Nephron progenitor cell (in vitro differentiated cells): ENCODE measurements around the gene POLH.
A peak's percentile ranks its signal among the peaks of the same experiment; 100 is the strongest.
"Not testable (repeated sequence)": the region's sequence is repeated elsewhere in the genome, so short reads cannot be mapped to it uniquely, and the experiment has no call there.

ENCODE experiments used
- DNase-seq: peaks from one replicate; pipeline ENCODE4 v3.0.0; 2021
- H3K27ac Mint-ChIP-seq: 2 replicates; pipeline ENCODE4 v1.8.0; 2021; ENCODE audit warnings: mild to moderate bottlenecking, moderate library complexity, mixed read lengths
- H3K27me3 Mint-ChIP-seq: 2 replicates; pipeline ENCODE4 v1.8.0; 2021; ENCODE audit warnings: mild to moderate bottlenecking, low read depth, mixed read lengths; ENCODE audit not compliant: poor library complexity
- H3K36me3 Mint-ChIP-seq: 2 replicates; pipeline ENCODE4 v1.8.0; 2021; ENCODE audit warnings: low read depth, mixed read lengths
- H3K4me1 Mint-ChIP-seq: 2 replicates; pipeline ENCODE4 v1.8.0; 2021; ENCODE audit warnings: mixed read lengths
- H3K4me3 Mint-ChIP-seq: 2 replicates; pipeline ENCODE4 v1.8.0; 2021; ENCODE audit warnings: mild to moderate bottlenecking, moderate library complexity, mixed read lengths
- H3K9me3 Mint-ChIP-seq: 2 replicates; pipeline ENCODE4 v1.8.0; 2021; ENCODE audit warnings: mild to moderate bottlenecking, moderate library complexity, mixed read lengths
- TF ChIP-seq, protein P1 (sequence below): fragments of 200-600 bp; sonication (generic); IDR thresholded peaks from 2 replicates; pipeline ENCODE4 v1.5.0; 2021; ENCODE audit warnings: antibody characterized with exemption

POLH gene

DNA sequence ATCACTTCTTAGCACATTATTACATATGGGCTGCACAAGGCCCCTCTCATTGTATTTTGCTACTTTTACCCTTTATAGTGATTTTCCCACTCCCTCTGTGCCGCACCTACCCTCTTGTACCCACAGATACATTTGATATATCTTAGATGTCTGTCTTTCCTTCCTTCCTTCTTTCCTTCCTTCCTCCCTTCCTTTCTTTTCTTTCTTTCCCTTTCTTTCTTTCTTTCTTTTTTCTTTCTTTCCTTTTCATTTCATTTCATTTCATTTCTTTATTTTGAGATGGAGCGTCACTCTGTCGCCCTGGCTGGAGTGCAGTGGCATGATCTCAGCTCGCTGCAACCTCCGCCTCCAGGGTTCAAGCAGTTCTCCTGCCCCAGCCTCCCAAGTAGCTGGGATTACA, 12.2 kb downstream of the POLH start:
- Mint-ChIP-seq H3K27me3 (no peaks in the 10 kb centered on the region), H3K36me3 (peaks cover 81% of the 10 kb centered on the region), H3K4me1 (peaks cover 9% of the 10 kb centered on the region), H3K27ac (peak overlapping the region; percentile 71), H3K4me3 (no peak overlapping the region), H3K9me3 (no peaks in the 10 kb centered on the region)
- DNase-seq: no peak
- TF ChIP-seq, protein P1, sequence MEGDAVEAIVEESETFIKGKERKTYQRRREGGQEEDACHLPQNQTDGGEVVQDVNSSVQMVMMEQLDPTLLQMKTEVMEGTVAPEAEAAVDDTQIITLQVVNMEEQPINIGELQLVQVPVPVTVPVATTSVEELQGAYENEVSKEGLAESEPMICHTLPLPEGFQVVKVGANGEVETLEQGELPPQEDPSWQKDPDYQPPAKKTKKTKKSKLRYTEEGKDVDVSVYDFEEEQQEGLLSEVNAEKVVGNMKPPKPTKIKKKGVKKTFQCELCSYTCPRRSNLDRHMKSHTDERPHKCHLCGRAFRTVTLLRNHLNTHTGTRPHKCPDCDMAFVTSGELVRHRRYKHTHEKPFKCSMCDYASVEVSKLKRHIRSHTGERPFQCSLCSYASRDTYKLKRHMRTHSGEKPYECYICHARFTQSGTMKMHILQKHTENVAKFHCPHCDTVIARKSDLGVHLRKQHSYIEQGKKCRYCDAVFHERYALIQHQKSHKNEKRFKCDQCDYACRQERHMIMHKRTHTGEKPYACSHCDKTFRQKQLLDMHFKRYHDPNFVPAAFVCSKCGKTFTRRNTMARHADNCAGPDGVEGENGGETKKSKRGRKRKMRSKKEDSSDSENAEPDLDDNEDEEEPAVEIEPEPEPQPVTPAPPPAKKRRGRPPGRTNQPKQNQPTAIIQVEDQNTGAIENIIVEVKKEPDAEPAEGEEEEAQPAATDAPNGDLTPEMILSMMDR: no peak

DNA sequence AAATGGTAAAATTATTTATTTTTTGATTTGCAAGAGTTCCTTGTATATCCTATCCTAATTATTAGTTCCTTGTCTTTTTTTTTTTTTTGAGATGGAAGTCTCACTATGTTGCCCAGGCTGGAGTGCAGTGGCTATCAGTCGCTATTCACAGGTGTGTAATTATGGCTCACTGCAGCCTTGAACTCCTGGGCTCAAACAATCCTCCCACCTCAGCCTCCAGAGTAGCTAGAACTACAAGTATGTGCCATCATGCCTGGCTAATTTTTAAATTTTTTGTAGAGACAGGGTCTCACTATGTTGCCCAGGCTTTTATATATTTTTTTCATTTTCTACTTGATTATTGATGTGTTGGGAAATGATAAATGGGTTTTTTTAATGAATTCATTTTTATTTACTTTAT, 13.6 kb downstream of the POLH start:
- peaks cover 71% of the 10 kb centered on the region for H3K36me3 Mint-ChIP-seq
- not testable (repeated sequence) for H3K4me1 Mint-ChIP-seq, H3K4me3 Mint-ChIP-seq, H3K9me3 Mint-ChIP-seq, H3K27me3 Mint-ChIP-seq, DNase-seq, H3K27ac Mint-ChIP-seq

DNA sequence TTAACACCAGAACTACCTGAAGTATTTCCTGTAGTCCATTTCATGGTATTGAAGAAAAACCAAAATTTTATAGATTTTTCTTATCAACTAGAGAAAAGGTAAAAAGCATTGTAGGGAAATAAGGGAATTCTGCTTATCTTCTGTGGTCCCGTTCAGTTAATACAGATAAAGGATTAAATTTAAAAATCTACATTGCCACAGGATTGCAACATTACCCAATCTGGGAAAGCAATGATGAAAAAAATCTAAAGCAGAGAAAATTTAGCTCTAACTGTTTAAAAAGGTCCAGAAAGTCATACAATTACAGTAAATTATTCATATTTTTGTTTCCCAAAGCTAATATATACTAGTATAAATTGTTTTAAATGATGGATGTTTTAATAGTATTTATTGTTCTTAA, 18.0 kb downstream of the POLH start:
- Mint-ChIP-seq H3K9me3 (no peaks in the 10 kb centered on the region), H3K4me1 (no peaks in the 10 kb centered on the region), H3K36me3 (peaks cover 46% of the 10 kb centered on the region), H3K27ac (no peak overlapping the region), H3K4me3 (no peak overlapping the region), H3K27me3 (no peaks in the 10 kb centered on the region)
- no peak for DNase-seq
- TF ChIP-seq, protein P1: no peak

DNA sequence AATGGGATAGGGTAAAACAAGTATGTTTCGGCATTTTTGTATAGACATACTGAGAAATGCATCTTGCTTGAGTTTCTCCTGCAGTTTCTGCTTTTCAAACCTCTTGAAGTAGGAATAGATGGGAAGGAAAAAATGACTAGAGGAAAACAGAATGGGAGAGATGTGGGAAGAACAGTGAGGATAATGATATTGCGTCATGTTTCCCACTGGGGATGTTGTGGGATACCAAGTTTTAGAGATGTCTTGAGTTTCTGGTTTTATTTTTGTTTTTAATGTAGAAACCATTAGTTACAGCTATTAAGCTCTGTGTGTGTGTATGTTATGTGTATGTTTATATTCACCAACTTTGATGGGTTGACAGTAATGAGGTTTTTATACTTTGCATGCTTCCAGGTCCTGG, 24.6 kb downstream of the POLH start:
- TF ChIP-seq, protein P1: no peak
- no peak overlapping the region for H3K4me3 Mint-ChIP-seq
- DNase-seq: no peak
- H3K27ac Mint-ChIP-seq: no peak overlapping the region
- H3K27me3 Mint-ChIP-seq: no peaks in the 10 kb centered on the region
- no peaks in the 10 kb centered on the region for H3K4me1 Mint-ChIP-seq
- no peaks in the 10 kb centered on the region for H3K9me3 Mint-ChIP-seq
- peaks cover 53% of the 10 kb centered on the region for H3K36me3 Mint-ChIP-seq

DNA sequence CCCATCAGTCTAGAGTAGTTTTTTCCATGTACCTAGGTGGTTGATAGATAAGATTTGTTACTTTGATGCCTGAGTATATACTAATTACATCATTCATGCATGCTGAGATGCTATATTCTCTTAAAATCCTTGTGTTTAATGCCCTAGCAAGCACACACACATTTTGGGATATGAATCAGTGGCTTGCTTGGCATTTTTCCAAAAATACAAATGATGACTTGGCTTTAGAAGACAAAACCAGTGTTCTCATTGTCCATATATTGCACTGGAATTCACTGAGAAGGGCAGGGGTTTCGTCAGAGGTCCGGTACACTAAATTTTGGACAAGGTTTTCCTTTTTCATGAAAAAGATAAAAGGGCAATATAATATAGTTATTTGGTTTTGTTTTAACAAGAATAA, 28.2 kb downstream of the POLH start:
- H3K4me1 Mint-ChIP-seq: no peaks in the 10 kb centered on the region
- no peak overlapping the region for H3K27ac Mint-ChIP-seq
- H3K27me3 Mint-ChIP-seq: no peaks in the 10 kb centered on the region
- no peak for DNase-seq
- H3K9me3 Mint-ChIP-seq: no peaks in the 10 kb centered on the region
- TF ChIP-seq, protein P1: no peak
- H3K4me3 Mint-ChIP-seq: no peak overlapping the region
- H3K36me3 Mint-ChIP-seq: peaks cover 54% of the 10 kb centered on the region

DNA sequence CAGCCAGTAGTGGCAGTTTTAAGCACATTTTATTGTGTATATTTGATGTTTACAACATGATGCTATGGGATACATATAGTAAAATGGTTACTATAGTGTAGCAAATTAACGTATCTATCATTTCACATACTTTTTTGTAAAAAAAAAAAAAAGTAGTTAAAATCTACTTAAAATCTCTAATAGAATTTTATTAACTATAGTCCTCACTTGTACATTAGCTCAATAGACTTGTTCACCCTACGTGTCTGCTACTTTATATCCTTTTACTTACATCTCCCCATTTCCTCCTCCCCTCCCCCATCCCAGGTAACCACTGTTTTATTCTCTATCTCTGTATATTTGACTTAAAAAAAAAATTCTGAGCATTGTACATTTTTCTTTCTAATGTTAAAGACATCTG, 30.0 kb downstream of the POLH start:
- no peaks in the 10 kb centered on the region for H3K27me3 Mint-ChIP-seq
- TF ChIP-seq, protein P1: no peak
- H3K4me1 Mint-ChIP-seq: peaks cover 2% of the 10 kb centered on the region
- H3K9me3 Mint-ChIP-seq: no peaks in the 10 kb centered on the region
- no peak for DNase-seq
- peaks cover 51% of the 10 kb centered on the region for H3K36me3 Mint-ChIP-seq
- no peak overlapping the region for H3K27ac Mint-ChIP-seq
- H3K4me3 Mint-ChIP-seq: no peak overlapping the region
